ENCODE results near the gene WASF1.

GRCh38 chr6:110090876-110091275, 88.6 kb downstream of the WASF1 start:
- TF ChIP-seq GATA3 (IDR thresholded peaks at IDR 0.05; ENCODE audit: low read depth, low read length) = no peak
- no peak for TF ChIP-seq GATA2 (IDR thresholded peaks at IDR 0.05; ENCODE audit: low read depth, low read length)

Data from SH-SY5Y (cell line).